B cell (primary cell): ENCODE results near the gene TXLNA.

Experiments
- EZH2 ChIP-seq: IDR thresholded peaks from 2 replicates; pipeline ENCODE4 v1.6.1; 2012; ENCODE audit warnings: borderline replicate concordance, low read depth, mild to moderate bottlenecking, moderate library complexity, low read length; ENCODE audit not compliant: insufficient read depth, poor library complexity, severe bottlenecking
- TF ChIP-seq, protein P1 (sequence below): fragments of 200-600 bp; IDR thresholded peaks from one replicate; pipeline ENCODE4 v1.8.0; 2022; ENCODE audit warnings: antibody characterized with exemption, mild to moderate bottlenecking

DNA sequence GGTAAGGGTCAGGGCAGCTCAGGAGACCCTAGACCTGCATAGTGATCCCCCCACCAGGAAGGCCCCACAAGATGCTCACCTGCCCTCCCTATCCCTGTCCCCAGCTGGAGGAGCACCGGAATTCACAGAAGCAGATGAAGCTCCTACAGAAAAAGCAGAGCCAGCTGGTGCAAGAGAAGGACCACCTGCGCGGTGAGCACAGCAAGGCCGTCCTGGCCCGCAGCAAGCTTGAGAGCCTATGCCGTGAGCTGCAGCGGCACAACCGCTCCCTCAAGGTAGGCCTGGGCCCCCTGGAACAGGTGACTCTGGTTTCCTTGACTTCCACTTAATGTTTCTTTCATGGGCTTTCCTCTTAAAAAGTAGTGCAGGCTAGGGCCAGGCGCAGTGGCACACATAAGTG lies 8.4 kb downstream of the TXLNA start:
- TF ChIP-seq, protein P1, sequence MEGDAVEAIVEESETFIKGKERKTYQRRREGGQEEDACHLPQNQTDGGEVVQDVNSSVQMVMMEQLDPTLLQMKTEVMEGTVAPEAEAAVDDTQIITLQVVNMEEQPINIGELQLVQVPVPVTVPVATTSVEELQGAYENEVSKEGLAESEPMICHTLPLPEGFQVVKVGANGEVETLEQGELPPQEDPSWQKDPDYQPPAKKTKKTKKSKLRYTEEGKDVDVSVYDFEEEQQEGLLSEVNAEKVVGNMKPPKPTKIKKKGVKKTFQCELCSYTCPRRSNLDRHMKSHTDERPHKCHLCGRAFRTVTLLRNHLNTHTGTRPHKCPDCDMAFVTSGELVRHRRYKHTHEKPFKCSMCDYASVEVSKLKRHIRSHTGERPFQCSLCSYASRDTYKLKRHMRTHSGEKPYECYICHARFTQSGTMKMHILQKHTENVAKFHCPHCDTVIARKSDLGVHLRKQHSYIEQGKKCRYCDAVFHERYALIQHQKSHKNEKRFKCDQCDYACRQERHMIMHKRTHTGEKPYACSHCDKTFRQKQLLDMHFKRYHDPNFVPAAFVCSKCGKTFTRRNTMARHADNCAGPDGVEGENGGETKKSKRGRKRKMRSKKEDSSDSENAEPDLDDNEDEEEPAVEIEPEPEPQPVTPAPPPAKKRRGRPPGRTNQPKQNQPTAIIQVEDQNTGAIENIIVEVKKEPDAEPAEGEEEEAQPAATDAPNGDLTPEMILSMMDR: no peak
- no peak for TF ChIP-seq EZH2
